DOHH2 (cell line): ENCODE results near the gene SNX13.

ENCODE experiments used
- EZH2phosphoT487 ChIP-seq: fragments of 200-600 bp; sonication (generic); IDR thresholded peaks from 2 replicates; pipeline ENCODE4 v1.6.1; 2017; ENCODE audit warnings: borderline replicate concordance, mild to moderate bottlenecking, antibody characterized with exemption, low read length, moderate library complexity, mixed read lengths
- TF ChIP-seq, protein P1 (sequence below): fragments of 200-600 bp; sonication (generic); IDR thresholded peaks from one replicate; pipeline ENCODE4 v1.5.1; 2014; ENCODE audit warnings: antibody characterized with exemption, mild to moderate bottlenecking, low read depth, low read length; ENCODE audit not compliant: poor library complexity, severe bottlenecking

- TF ChIP-seq, protein P1, sequence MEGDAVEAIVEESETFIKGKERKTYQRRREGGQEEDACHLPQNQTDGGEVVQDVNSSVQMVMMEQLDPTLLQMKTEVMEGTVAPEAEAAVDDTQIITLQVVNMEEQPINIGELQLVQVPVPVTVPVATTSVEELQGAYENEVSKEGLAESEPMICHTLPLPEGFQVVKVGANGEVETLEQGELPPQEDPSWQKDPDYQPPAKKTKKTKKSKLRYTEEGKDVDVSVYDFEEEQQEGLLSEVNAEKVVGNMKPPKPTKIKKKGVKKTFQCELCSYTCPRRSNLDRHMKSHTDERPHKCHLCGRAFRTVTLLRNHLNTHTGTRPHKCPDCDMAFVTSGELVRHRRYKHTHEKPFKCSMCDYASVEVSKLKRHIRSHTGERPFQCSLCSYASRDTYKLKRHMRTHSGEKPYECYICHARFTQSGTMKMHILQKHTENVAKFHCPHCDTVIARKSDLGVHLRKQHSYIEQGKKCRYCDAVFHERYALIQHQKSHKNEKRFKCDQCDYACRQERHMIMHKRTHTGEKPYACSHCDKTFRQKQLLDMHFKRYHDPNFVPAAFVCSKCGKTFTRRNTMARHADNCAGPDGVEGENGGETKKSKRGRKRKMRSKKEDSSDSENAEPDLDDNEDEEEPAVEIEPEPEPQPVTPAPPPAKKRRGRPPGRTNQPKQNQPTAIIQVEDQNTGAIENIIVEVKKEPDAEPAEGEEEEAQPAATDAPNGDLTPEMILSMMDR: no peak
- TF ChIP-seq EZH2phosphoT487: no peak
Measured at GRCh38 chr7:17983221-17984062, 43.1 kb upstream of the SNX13 start.
